Naive thymus-derived CD4-positive, alpha-beta T cell (primary cell): ENCODE results near the gene RHOG. TPM values are rescaled to one million over a fixed set of nuclear protein-coding genes. Genes with fewer than 3 reads are reported as not detected.

Experiments used
- ATAC-seq: fragments of 150-1000 bp; cut with Tn5 transposase; 2 replicates; pipeline ENCODE4 v1.10.0; 2021; ENCODE audit warnings: mild to moderate bottlenecking, moderate library complexity
- CTCF ChIA-PET: fragments of 350-600 bp; sonication (Branson Sonifier 250); formaldehyde crosslinking; loops from one replicate; lab custom pipeline; 2021; ENCODE audit warnings: antibody characterized with exemption; lab: Charles Lee
- POLR2A ChIA-PET: fragments of 350-600 bp; sonication (Branson Sonifier 250); formaldehyde crosslinking; loops from one replicate; lab custom pipeline; 2021; ENCODE audit warnings: antibody characterized with exemption, inconsistent platforms; lab: Charles Lee
- DNase-seq, 9 donors: peaks; one replicate each; pipeline versions ENCODE4 v3.0.0 to v3.0.0-alpha.2; 2020 to 2022; ENCODE audit warnings: mixed read lengths in 1 of 9
- H3K27ac ChIP-seq: one replicate; pipeline ENCODE4 v1.7.0; 2013; ENCODE audit warnings: mild to moderate bottlenecking, low read depth, low read length, moderate library complexity
- H3K27me3 ChIP-seq, 2 donors: one replicate each; pipeline ENCODE4 v1.7.0; 2013; ENCODE audit warnings: low read length in 2 of 2, mild to moderate bottlenecking in 2 of 2, moderate library complexity in 2 of 2; ENCODE audit not compliant: control insufficient read depth in 2 of 2, insufficient read depth in 2 of 2
- H3K36me3 ChIP-seq, 3 experiments: 1 replicate in 2 of 3; 2 replicates in 1 of 3; pipeline ENCODE4 v1.7.0; 2013; ENCODE audit warnings: low read length in 3 of 3, mild to moderate bottlenecking in 3 of 3, moderate library complexity in 1 of 3; ENCODE audit not compliant: insufficient read depth in 3 of 3, control insufficient read depth in 2 of 3
- H3K4me1 ChIP-seq, 2 donors: one replicate each; pipeline ENCODE4 v1.7.0; 2013; ENCODE audit warnings: low read length in 2 of 2, mild to moderate bottlenecking in 2 of 2, moderate library complexity in 1 of 2; ENCODE audit not compliant: control insufficient read depth in 2 of 2, insufficient read depth in 2 of 2
- H3K4me3 ChIP-seq: 2 replicates; pipeline ENCODE4 v1.7.0; 2013; ENCODE audit warnings: mild to moderate bottlenecking, low read length
- H3K9me3 ChIP-seq, 3 experiments: 1 replicate in 2 of 3; 2 replicates in 1 of 3; pipeline ENCODE4 v1.7.0; 2013; ENCODE audit warnings: low read length in 3 of 3; ENCODE audit not compliant: control insufficient read depth in 2 of 3
- H3K27ac Mint-ChIP-seq, 9 donors: one replicate each; pipeline ENCODE4 v1.8.0; 2020 to 2022; ENCODE audit warnings: mixed read lengths in 9 of 9, mild to moderate bottlenecking in 8 of 9, moderate library complexity in 5 of 9, inconsistent platforms in 2 of 9
- H3K27me3 Mint-ChIP-seq, 5 donors: one replicate each; pipeline ENCODE4 v1.8.0; 2021 to 2022; ENCODE audit warnings: mixed read lengths in 5 of 5, mild to moderate bottlenecking in 1 of 5
- H3K36me3 Mint-ChIP-seq, 5 donors: one replicate each; pipeline ENCODE4 v1.8.0; 2020 to 2022; ENCODE audit warnings: mixed read lengths in 5 of 5, mild to moderate bottlenecking in 3 of 5, inconsistent platforms in 1 of 5
- H3K4me1 Mint-ChIP-seq, 7 donors: one replicate each; pipeline ENCODE4 v1.8.0; 2020 to 2022; ENCODE audit warnings: mixed read lengths in 7 of 7, mild to moderate bottlenecking in 3 of 7, inconsistent platforms in 1 of 7
- H3K4me3 Mint-ChIP-seq, 10 donors: one replicate each; pipeline ENCODE4 v1.8.0; 2020 to 2022; ENCODE audit warnings: mild to moderate bottlenecking in 10 of 10, mixed read lengths in 10 of 10, moderate library complexity in 6 of 10, inconsistent platforms in 2 of 10
- H3K9me3 Mint-ChIP-seq, 11 donors: one replicate each; pipeline ENCODE4 v1.8.0; 2020 to 2022; ENCODE audit warnings: mixed read lengths in 11 of 11, mild to moderate bottlenecking in 4 of 11, inconsistent platforms in 1 of 11, moderate library complexity in 1 of 11
- intact Hi-C, 2 donors: fragments of 100-400 bp; cut with micrococcal nuclease; formaldehyde crosslinking; loops; one replicate each; pipeline ENCODE4 v1.15.1; 2023
- polyA plus RNA-seq, 2 donors: library from polyadenylated mRNA; unstranded; fragments of 300-500 nt; fragmentation: Illumina TruSeq; gene quantifications; one replicate each; pipeline ENCODE4 v1.2.3, GENCODE V29; 2021
- total RNA-seq, 6 experiments: library from RNA in 5 of 6; stranded (reverse) in 5 of 6; gene quantifications; 1 replicate in 5 of 6; 2 replicates in 1 of 6; pipeline ENCODE4 v1.2.3 and lab custom pipeline; 2021 to 2026

RHOG gene
- total and polyA plus RNA-seq, 7 experiments from 2014 or later = 89.4 to 220 (median 133) TPM

DNA sequence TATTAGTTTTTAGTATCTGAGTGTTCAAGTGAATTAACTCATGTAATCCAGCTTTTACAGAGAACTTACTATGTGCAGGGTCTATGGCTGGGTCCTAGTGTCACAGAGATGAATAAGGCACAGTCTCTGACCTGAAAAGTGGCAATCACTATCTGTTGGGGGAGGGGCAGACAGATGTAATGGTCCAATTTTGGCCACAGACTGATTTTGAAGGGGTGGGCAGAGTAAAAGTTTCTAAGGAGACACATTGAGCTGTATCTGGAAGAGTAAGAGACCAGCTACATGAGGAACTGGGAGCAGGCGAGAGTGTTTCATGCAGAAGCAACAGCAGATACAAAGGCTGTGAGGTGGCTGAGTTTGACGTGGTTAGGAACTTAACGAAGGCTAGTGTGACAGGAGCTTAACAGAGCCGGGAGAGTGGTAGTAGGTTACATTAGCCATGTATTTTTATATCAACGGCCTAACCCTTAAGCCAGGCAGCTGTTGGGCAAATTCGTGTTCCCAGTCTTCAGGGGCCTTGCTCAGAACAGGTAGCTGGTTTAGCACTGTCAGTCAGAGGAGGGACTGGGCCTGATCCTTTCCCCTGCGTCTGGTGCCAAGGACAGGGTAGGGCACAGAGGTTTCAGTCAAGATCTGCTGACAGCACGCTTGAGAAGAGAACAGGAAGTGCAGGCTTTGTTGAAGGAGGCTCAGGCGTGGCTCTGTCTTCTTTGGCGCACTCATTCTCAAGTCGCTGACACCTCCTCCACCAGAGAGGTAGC, 13.3 kb upstream of the RHOG start:
- H3K4me1 ChIP-seq = peaks cover 44 to 46% of the 10 kb centered on the region in 2 donors
- peaks cover 0 to 3% (median 0%) of the 10 kb centered on the region in 11 donors for H3K9me3 Mint-ChIP-seq
- ChIA-PET CTCF (interaction anchor here (0.5 to 10.1 kb wide), 47 partner anchors 9 to 231 kb away, joined by 3 to 213 read pairs (median 5); partner anchors contain the start of genes NUP98, PGAP2 and RHOG), POLR2A (interaction anchor here (0.7 to 10.2 kb wide), 39 partner anchors 8 to 239 kb away, joined by 3 to 399 read pairs (median 6); partner anchors contain the start of genes NUP98, PGAP2 and RHOG)
- H3K4me1 Mint-ChIP-seq = peaks cover 47 to 66% (median 55%) of the 10 kb centered on the region in 7 donors
- H3K27me3 Mint-ChIP-seq = peaks cover 0 to 2% (median 0%) of the 10 kb centered on the region in 5 donors
- ATAC-seq (peak; percentile 73), DNase-seq (peak; percentile 43 to 88 (median 84))
- H3K36me3 ChIP-seq = peaks cover 0 to 10% (median 0%) of the 10 kb centered on the region in 3 experiments
- H3K27me3 ChIP-seq = no peaks in the 10 kb centered on the region
- intact Hi-C loops = loop anchor here (1.0 to 2.0 kb wide), 13 partner anchors 13 to 240 kb away; partner anchors contain the start of genes NUP98 (in 1 of the 2), PGAP2 (in 1 of the 2) and RRM1 (in 1 of the 2)
- peak overlapping the region; percentile 86 to 98 (median 91) for H3K4me3 Mint-ChIP-seq
- no peaks in the 10 kb centered on the region for H3K9me3 ChIP-seq
- peaks cover 0 to 17% (median 0%) of the 10 kb centered on the region in 5 donors for H3K36me3 Mint-ChIP-seq
- H3K27ac ChIP-seq = peak overlapping the region; percentile 92
- peak overlapping the region; percentile 93 to 100 (median 98) for H3K27ac Mint-ChIP-seq
- peak overlapping the region; percentile 87 for H3K4me3 ChIP-seq

DNA sequence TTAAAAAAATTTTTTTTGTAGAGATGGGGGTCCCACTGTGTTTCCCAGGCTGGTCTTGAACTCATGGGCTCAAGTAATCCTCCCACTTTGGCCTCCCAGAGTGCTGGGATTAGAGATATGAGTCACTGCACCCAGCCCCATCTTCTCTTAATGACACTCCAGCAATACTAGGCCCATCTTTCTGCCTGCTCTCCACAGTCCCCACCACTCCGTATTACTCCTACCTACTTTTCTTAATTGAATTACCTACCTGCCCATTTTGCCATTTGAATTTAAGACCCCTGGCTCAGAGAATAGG, 12.7 kb upstream of the RHOG start:
- Histone ChIP-seq H3K4me3 (peak overlapping the region; percentile 87), H3K36me3 (peaks cover 0 to 10% (median 0%) of the 10 kb centered on the region in 3 experiments), H3K27me3 (no peaks in the 10 kb centered on the region), H3K27ac (peak overlapping the region; percentile 92), H3K9me3 (no peaks in the 10 kb centered on the region), H3K4me1 (peaks cover 40% of the 10 kb centered on the region in 2 donors)
- H3K4me3 Mint-ChIP-seq = peak overlapping the region in 9 of 10 donors; percentile 54 to 98 (median 91)
- DNase-seq = no peak
- H3K9me3 Mint-ChIP-seq = peaks cover 0 to 3% (median 0%) of the 10 kb centered on the region in 11 donors
- intact Hi-C loops = no loop called here
- peak overlapping the region; percentile 93 to 100 (median 98) for H3K27ac Mint-ChIP-seq
- peaks cover 47 to 66% (median 52%) of the 10 kb centered on the region in 7 donors for H3K4me1 Mint-ChIP-seq
- ATAC-seq = no peak
- ChIA-PET POLR2A (interaction anchor here (1.0 to 10.2 kb wide), 17 partner anchors 13 to 240 kb away, joined by 3 to 399 read pairs (median 7); partner anchors contain the start of genes PGAP2 and RHOG), CTCF (interaction anchor here (0.6 to 10.1 kb wide), 10 partner anchors 13 to 219 kb away, joined by 3 to 213 read pairs (median 18); partner anchors contain the start of gene RHOG)
- H3K36me3 Mint-ChIP-seq = peaks cover 0 to 17% (median 0%) of the 10 kb centered on the region in 5 donors
- H3K27me3 Mint-ChIP-seq = peaks cover 0 to 2% (median 0%) of the 10 kb centered on the region in 5 donors

DNA sequence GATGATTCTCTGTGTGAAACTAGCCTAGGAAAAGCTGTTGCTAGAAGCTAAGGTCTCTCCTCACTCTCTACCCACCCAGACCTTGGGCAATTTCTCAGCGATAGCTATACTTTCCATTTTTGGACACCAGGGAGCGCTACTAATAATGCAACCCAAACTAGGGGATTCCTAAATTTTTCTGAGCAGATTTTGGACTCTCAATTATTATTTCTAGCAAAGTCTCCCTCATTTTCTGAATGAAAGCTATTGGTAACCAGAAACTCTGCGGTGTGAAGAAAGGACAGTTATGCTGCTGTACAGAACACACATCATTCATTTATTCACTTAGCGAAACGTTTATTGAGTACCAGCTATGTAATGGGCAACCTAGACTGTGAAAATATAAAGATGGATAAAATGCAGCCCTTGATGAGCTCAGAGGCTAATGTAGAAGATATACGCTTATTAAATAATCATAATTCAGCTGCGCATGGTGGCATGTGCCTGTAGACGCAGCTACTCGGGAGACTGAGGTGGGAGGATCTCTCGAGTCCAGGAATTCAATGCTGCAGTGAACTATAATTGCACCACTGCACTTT, 8.6 kb upstream of the RHOG start:
- Mint-ChIP-seq H3K4me1 (peaks cover 28 to 61% (median 42%) of the 10 kb centered on the region in 7 donors), H3K27ac (peak overlapping the region in 8 of 9 donors; percentile 7 to 80 (median 62))
- intact Hi-C loops = loop anchor here (1.0 kb wide), 4 partner anchors 8 to 223 kb away; no protein-coding TSS in a partner anchor

DNA sequence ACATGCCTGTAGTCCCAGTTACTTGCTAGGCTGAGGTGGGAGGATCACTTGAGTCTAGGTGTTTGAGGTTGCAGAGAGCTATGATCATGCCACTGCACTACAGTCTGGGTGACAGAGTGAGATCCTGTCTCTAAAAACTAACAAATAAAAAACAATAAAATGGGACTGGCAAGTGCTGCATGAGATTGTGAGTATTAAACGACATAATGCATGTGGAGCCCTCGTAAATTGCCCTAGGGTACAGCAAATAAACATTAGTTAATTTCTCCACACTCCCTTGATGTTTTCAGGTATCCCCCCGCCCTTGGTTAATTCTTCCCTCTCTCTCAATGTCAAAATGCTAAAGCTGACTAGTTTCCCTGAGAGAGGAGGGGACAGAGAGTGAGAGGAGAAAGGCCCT, 4.9 kb upstream of the RHOG start:
- Mint-ChIP-seq H3K9me3 (peaks cover 0 to 2% (median 0%) of the 10 kb centered on the region in 11 donors), H3K27me3 (no peaks in the 10 kb centered on the region), H3K36me3 (no peaks in the 10 kb centered on the region), H3K4me1 (peaks cover 9 to 47% (median 32%) of the 10 kb centered on the region in 7 donors), H3K4me3 (no peak overlapping the region), H3K27ac (peak overlapping the region in 4 of 9 donors; percentile 5 to 63 (median 56))
- DNase-seq (no peak), ATAC-seq (no peak)
- intact Hi-C loops = no loop called here
- no peak overlapping the region for H3K27ac ChIP-seq
- ChIA-PET CTCF (interaction anchor here (0.7 to 12.5 kb wide), 5 partner anchors 6 to 225 kb away, joined by 3 to 213 read pairs (median 4); partner anchors contain the start of gene STIM1), POLR2A (interaction anchor here (0.7 to 17.9 kb wide), 4 partner anchors 6 to 227 kb away, joined by 3 to 399 read pairs (median 6); partner anchors contain the start of gene STIM1)
- H3K9me3 ChIP-seq = no peaks in the 10 kb centered on the region
- H3K27me3 ChIP-seq = no peaks in the 10 kb centered on the region
- no peaks in the 10 kb centered on the region for H3K36me3 ChIP-seq
- no peak overlapping the region for H3K4me3 ChIP-seq
- peaks cover 6 to 19% of the 10 kb centered on the region in 2 donors for H3K4me1 ChIP-seq

More for the DNA sequence above, 8.6 kb upstream of the RHOG start:
- H3K4me3 Mint-ChIP-seq = no peak overlapping the region
- H3K4me1 ChIP-seq = peaks cover 20 to 33% of the 10 kb centered on the region in 2 donors
- H3K9me3 Mint-ChIP-seq = peaks cover 0 to 3% (median 0%) of the 10 kb centered on the region in 11 donors
- no peaks in the 10 kb centered on the region for H3K9me3 ChIP-seq
- H3K27ac ChIP-seq = no peak overlapping the region
- ATAC-seq = peak; percentile 82
- peak in 7 of 9 donors; percentile 45 to 72 (median 62) for DNase-seq
- H3K36me3 ChIP-seq = no peaks in the 10 kb centered on the region
- H3K36me3 Mint-ChIP-seq = no peaks in the 10 kb centered on the region
- no peak overlapping the region for H3K4me3 ChIP-seq
- H3K27me3 Mint-ChIP-seq = no peaks in the 10 kb centered on the region
- ChIA-PET CTCF (interaction anchor here (0.7 to 10.1 kb wide), 40 partner anchors 9 to 241 kb away, joined by 3 to 213 read pairs (median 5); partner anchors contain the start of genes NUP98 and RHOG), POLR2A (interaction anchor here (0.6 to 10.2 kb wide), 14 partner anchors 10 to 244 kb away, joined by 3 to 399 read pairs (median 4); partner anchors contain the start of genes PGAP2 and RHOG)
- no peaks in the 10 kb centered on the region for H3K27me3 ChIP-seq

DNA sequence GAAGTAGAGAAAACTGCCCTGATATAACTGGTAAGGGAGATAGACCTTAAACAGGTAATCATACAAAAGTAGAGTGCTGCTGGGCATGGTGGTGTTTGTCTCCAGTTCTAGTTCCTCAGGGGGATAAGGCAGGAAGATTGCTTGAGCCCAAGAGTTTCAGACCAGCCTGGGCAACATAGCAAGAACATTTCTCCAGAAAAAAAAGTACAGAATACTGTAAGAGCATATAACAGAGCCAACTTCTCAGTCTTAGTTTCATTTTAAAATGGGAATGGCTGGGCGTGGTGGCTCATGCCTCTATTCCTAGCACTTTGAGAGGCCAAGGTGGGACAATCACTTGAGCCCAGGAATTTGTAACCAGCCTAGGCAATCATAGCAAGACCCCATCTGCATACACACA, 4.5 kb upstream of the RHOG start:
- peaks cover 9 to 47% (median 32%) of the 10 kb centered on the region in 7 donors for H3K4me1 Mint-ChIP-seq
- POLR2A ChIA-PET = interaction anchor here (0.6 to 17.9 kb wide), 6 partner anchors 6 to 228 kb away, joined by 3 to 399 read pairs (median 4); partner anchors contain the start of gene STIM1
- H3K4me3 ChIP-seq = no peak overlapping the region
- H3K36me3 ChIP-seq = peaks cover 0 to 2% (median 0%) of the 10 kb centered on the region in 3 experiments
- peaks cover 0 to 2% (median 0%) of the 10 kb centered on the region in 11 donors for H3K9me3 Mint-ChIP-seq
- no peaks in the 10 kb centered on the region for H3K27me3 Mint-ChIP-seq
- peaks cover 6 to 19% of the 10 kb centered on the region in 2 donors for H3K4me1 ChIP-seq
- no peaks in the 10 kb centered on the region for H3K9me3 ChIP-seq
- peak overlapping the region in 1 of 10 donors; percentile 22 for H3K4me3 Mint-ChIP-seq
- no peak overlapping the region for H3K27ac ChIP-seq
- CTCF ChIA-PET = interaction anchor here (0.7 to 12.5 kb wide), 4 partner anchors 6 to 226 kb away, joined by 3 to 213 read pairs (median 84); partner anchors contain the start of gene STIM1
- intact Hi-C loops = no loop called here
- DNase-seq = no peak
- no peaks in the 10 kb centered on the region for H3K27me3 ChIP-seq
- peak overlapping the region in 6 of 9 donors; percentile 10 to 80 (median 60) for H3K27ac Mint-ChIP-seq
- H3K36me3 Mint-ChIP-seq = no peaks in the 10 kb centered on the region
- no peak for ATAC-seq
